ENCODE data around the gene OTOS.

- no peak for TF ChIP-seq EZH2 (IDR thresholded peaks at IDR 0.05; ENCODE audit: borderline replicate concordance, low read depth, low read length, poor library complexity, severe bottlenecking)
- no peak for TF ChIP-seq CTCF (conservative IDR thresholded peaks at IDR 0.05; ENCODE audit: low read depth, low read length)
These were observed 13.2 kb downstream of the OTOS start for GRCh38 chr2:240127191-240127750.

Measured in A673 (cell line).